SJCRH30 (cell line): ENCODE data around the gene PSD2. TPM values are rescaled to one million over a fixed set of nuclear protein-coding genes. Genes with fewer than 3 reads are reported as not detected.

Experiments used
- DNase-seq, 2 experiments: peaks; one replicate each; pipeline ENCODE4 v3.0.0-alpha.2; 2015 to 2020
- H3K27ac ChIP-seq: fragments of 250-450 bp; sonication (Bioruptor Pico); 2 replicates; pipeline ENCODE4 v1.5.1; 2020; ENCODE audit warnings: mild to moderate bottlenecking, moderate library complexity
- H3K27me3 ChIP-seq: fragments of 250-450 bp; sonication (Bioruptor Pico); 2 replicates; pipeline ENCODE4 v1.5.1; 2020; ENCODE audit warnings: mild to moderate bottlenecking, moderate library complexity
- H3K36me3 ChIP-seq: fragments of 250-450 bp; sonication (Bioruptor Pico); 2 replicates; pipeline ENCODE4 v1.5.1; 2020; ENCODE audit warnings: mild to moderate bottlenecking, moderate library complexity
- H3K4me1 ChIP-seq: fragments of 250-450 bp; sonication (Bioruptor Pico); 2 replicates; pipeline ENCODE4 v1.5.1; 2020; ENCODE audit warnings: mild to moderate bottlenecking, moderate library complexity
- H3K4me3 ChIP-seq: fragments of 250-450 bp; sonication (Bioruptor Pico); 2 replicates; pipeline ENCODE4 v1.5.1; 2020; ENCODE audit warnings: mild to moderate bottlenecking, moderate library complexity
- H3K9me3 ChIP-seq: fragments of 250-450 bp; sonication (Bioruptor Pico); replicated peaks from 2 replicates; pipeline ENCODE4 v1.5.1; 2020; ENCODE audit warnings: mild to moderate bottlenecking, moderate library complexity
- total RNA-seq: library from RNA; depleted of rRNA; stranded (reverse); fragments of >200 nt; shearing (Covaris generic); gene quantifications from 2 replicates; pipeline ENCODE4 v1.2.3, GENCODE V29; 2014

Gene PSD2
- total RNA-seq, 1 experiment from 2014 or later, result not detected

GRCh38 chr5:139770722-139771121 lies 24.9 kb upstream of the PSD2 start:
- H3K27ac ChIP-seq, result no peak overlapping the region
- 0 out of 2 replicates have a peak, but pooled peaks cover 3% of the 10 kb centered on the region for H3K27me3 ChIP-seq
- DNase-seq, result no peak
- no peak overlapping the region for H3K4me3 ChIP-seq
- H3K36me3 ChIP-seq, result no peaks in the 10 kb centered on the region
- no peaks in the 10 kb centered on the region for H3K9me3 ChIP-seq
- H3K4me1 ChIP-seq, result no peaks in the 10 kb centered on the region

- H3K36me3 ChIP-seq, result no peaks in the 10 kb centered on the region
- no peaks in the 10 kb centered on the region for H3K9me3 ChIP-seq
- no peak overlapping the region for H3K4me3 ChIP-seq
- H3K27ac ChIP-seq, result no peak overlapping the region
- 0 out of 2 replicates have a peak, but pooled peaks cover 3% of the 10 kb centered on the region for H3K27me3 ChIP-seq
- no peak for DNase-seq
- H3K4me1 ChIP-seq, result no peaks in the 10 kb centered on the region
Observed at GRCh38 chr5:139772089-139772791, 23.4 kb upstream of the PSD2 start.

GRCh38 chr5:139772927-139773690 lies 22.5 kb upstream of the PSD2 start:
- Histone ChIP-seq H3K27ac (no peak overlapping the region), H3K4me1 (no peaks in the 10 kb centered on the region), H3K36me3 (no peaks in the 10 kb centered on the region), H3K4me3 (no peak overlapping the region), H3K9me3 (no peaks in the 10 kb centered on the region), H3K27me3 (0 out of 2 replicates have a peak, but pooled peaks cover 3% of the 10 kb centered on the region)
- DNase-seq, result no peak

GRCh38 chr5:139774980-139775661 lies 20.5 kb upstream of the PSD2 start:
- Histone ChIP-seq H3K9me3 (no peaks in the 10 kb centered on the region), H3K4me3 (no peak overlapping the region), H3K36me3 (no peaks in the 10 kb centered on the region), H3K4me1 (no peaks in the 10 kb centered on the region), H3K27ac (no peak overlapping the region), H3K27me3 (0 out of 2 replicates have a peak, but pooled peaks cover 3% of the 10 kb centered on the region)
- DNase-seq, result peak; percentile 79 to 84

GRCh38 chr5:139775872-139776271 lies 19.7 kb upstream of the PSD2 start:
- Histone ChIP-seq H3K27me3 (0 out of 2 replicates have a peak, but pooled peaks cover 3% of the 10 kb centered on the region), H3K27ac (no peak overlapping the region), H3K36me3 (no peaks in the 10 kb centered on the region), H3K4me3 (no peak overlapping the region), H3K4me1 (no peaks in the 10 kb centered on the region), H3K9me3 (no peaks in the 10 kb centered on the region)
- DNase-seq, result no peak

GRCh38 chr5:139776861-139777260 lies 18.7 kb upstream of the PSD2 start:
- no peak for DNase-seq
- no peaks in the 10 kb centered on the region for H3K4me1 ChIP-seq
- H3K36me3 ChIP-seq, result no peaks in the 10 kb centered on the region
- H3K27ac ChIP-seq, result no peak overlapping the region
- no peaks in the 10 kb centered on the region for H3K9me3 ChIP-seq
- H3K27me3 ChIP-seq, result 0 out of 2 replicates have a peak, but pooled peaks cover 1% of the 10 kb centered on the region
- H3K4me3 ChIP-seq, result no peak overlapping the region

- no peak overlapping the region for H3K27ac ChIP-seq
- no peaks in the 10 kb centered on the region for H3K9me3 ChIP-seq
- H3K4me1 ChIP-seq, result no peaks in the 10 kb centered on the region
- no peak overlapping the region for H3K4me3 ChIP-seq
- DNase-seq, result no peak
- H3K27me3 ChIP-seq, result peaks cover 3% of the 10 kb centered on the region; the same call in 1 of the 2 replicates
- H3K36me3 ChIP-seq, result no peaks in the 10 kb centered on the region
Observed at GRCh38 chr5:139783436-139783965, 12.1 kb upstream of the PSD2 start.

GRCh38 chr5:139784488-139784887 lies 11.1 kb upstream of the PSD2 start:
- Histone ChIP-seq H3K4me1 (no peaks in the 10 kb centered on the region), H3K9me3 (no peaks in the 10 kb centered on the region), H3K27ac (no peak overlapping the region), H3K27me3 (peaks cover 3% of the 10 kb centered on the region; the same call in 1 of the 2 replicates), H3K4me3 (no peak overlapping the region), H3K36me3 (no peaks in the 10 kb centered on the region)
- DNase-seq, result no peak

- Histone ChIP-seq H3K27me3 (peaks cover 3% of the 10 kb centered on the region; the same call in 1 of the 2 replicates), H3K4me1 (no peaks in the 10 kb centered on the region), H3K9me3 (no peaks in the 10 kb centered on the region), H3K27ac (no peak overlapping the region), H3K36me3 (no peaks in the 10 kb centered on the region), H3K4me3 (no peak overlapping the region)
- DNase-seq, result no peak
Observed at GRCh38 chr5:139787257-139787567, 8.4 kb upstream of the PSD2 start.

- Histone ChIP-seq H3K9me3 (no peaks in the 10 kb centered on the region), H3K36me3 (no peaks in the 10 kb centered on the region), H3K4me3 (peak overlapping the region; percentile 61), H3K27me3 (peaks cover 3% of the 10 kb centered on the region; the same call in 1 of the 2 replicates), H3K4me1 (no peaks in the 10 kb centered on the region), H3K27ac (no peak overlapping the region)
- peak; percentile 79 to 89 for DNase-seq
Observed at GRCh38 chr5:139787568-139788293, 7.9 kb upstream of the PSD2 start.

GRCh38 chr5:139788294-139788910 lies 7.2 kb upstream of the PSD2 start:
- no peaks in the 10 kb centered on the region for H3K9me3 ChIP-seq
- H3K4me1 ChIP-seq, result no peaks in the 10 kb centered on the region
- no peak for DNase-seq
- H3K27ac ChIP-seq, result no peak overlapping the region
- no peaks in the 10 kb centered on the region for H3K36me3 ChIP-seq
- H3K4me3 ChIP-seq, result no peak overlapping the region
- H3K27me3 ChIP-seq, result peaks cover 3% of the 10 kb centered on the region; the same call in 1 of the 2 replicates

- Histone ChIP-seq H3K9me3 (no peaks in the 10 kb centered on the region), H3K27me3 (peaks cover 3% of the 10 kb centered on the region; the same call in 1 of the 2 replicates), H3K4me1 (no peaks in the 10 kb centered on the region), H3K4me3 (no peak overlapping the region), H3K27ac (no peak overlapping the region), H3K36me3 (no peaks in the 10 kb centered on the region)
- no peak for DNase-seq
Observed at GRCh38 chr5:139789116-139789844, 6.3 kb upstream of the PSD2 start.

GRCh38 chr5:139789845-139790189 lies 5.8 kb upstream of the PSD2 start:
- no peak overlapping the region for H3K27ac ChIP-seq
- H3K4me1 ChIP-seq, result no peaks in the 10 kb centered on the region
- H3K27me3 ChIP-seq, result peaks cover 3% of the 10 kb centered on the region; the same call in 1 of the 2 replicates

More at GRCh38 chr5:139789845-139790189, 5.8 kb upstream of the PSD2 start:
- Histone ChIP-seq H3K36me3 (no peaks in the 10 kb centered on the region), H3K4me3 (no peak overlapping the region), H3K9me3 (no peaks in the 10 kb centered on the region)
- no peak for DNase-seq
